Posterior vena cava (tissue), 2 donors: ENCODE measurements around the gene SLC1A4. TPM values are rescaled to one million over a fixed set of nuclear protein-coding genes. Genes with fewer than 3 reads are reported as not detected.

Experiments used
- DNase-seq: peaks from one replicate; pipeline ENCODE4 v3.0.0-alpha.2; 2020; ENCODE audit warnings: low spot score
- intact Hi-C, 2 donors: fragments of 100-400 bp; cut with DNase I; formaldehyde crosslinking; loops; one replicate each; pipeline versions ENCODE4 v1.14.1 to v1.14.2; 2022 to 2023
- total RNA-seq, 2 donors: library from RNA; stranded (reverse); fragmentation: NEBNext Ultra II Directional; extraction: Animal tissue kit (Norgen Biotek cat#: 25700); gene quantifications; one replicate each; pipeline ENCODE4 v1.2.1, GENCODE V29; 2021
- donor health status: DM: yes; HTN: yes; CAD: no.
- donor health status: DM: yes; HTN: yes; CAD: no.

The SLC1A4 gene
- total RNA-seq, 2 donors from 2014 or later: 13.9 to 16.4 TPM

DNA sequence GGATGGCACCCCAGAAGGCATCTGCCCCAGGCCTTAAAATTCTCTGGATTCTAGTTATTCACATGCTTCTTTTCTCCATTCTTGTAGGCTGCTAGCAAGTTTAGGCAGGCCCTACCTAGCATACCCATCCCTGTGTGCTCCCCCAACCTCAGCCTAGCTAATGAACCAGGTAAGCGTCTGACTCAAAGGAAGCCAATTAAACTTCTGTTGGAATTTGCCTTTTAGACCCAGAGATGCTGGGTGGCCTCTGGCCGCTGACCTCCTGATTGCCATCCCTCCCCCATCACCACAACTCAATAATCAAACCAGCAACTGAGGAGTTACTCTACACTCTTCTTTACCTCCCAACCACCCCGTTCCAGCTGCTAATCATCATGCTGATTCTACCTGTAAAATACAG is 48.0 kb downstream of the SLC1A4 start:
- intact Hi-C loops: no loop called here
- no peak for DNase-seq

DNA sequence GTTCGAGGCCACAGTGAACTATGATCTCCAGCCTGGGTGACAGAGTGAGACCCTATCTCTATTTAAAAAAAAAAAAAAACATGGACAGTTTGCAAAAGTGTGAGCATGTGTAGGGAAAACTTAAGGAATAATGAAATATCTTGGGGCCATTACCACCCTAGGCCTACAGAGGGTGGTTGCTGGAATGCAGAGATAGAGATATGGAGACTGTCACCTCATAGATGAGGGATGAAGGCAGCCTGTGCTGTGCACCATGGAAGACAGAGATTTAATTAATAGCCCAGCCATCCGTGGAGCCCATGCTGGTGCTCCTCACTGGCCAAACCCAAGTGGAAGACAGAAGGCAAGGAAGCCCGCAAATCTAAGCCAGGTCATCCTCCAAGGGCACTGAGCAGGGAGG is 50.4 kb downstream of the SLC1A4 start:
- DNase-seq: no peak

DNA sequence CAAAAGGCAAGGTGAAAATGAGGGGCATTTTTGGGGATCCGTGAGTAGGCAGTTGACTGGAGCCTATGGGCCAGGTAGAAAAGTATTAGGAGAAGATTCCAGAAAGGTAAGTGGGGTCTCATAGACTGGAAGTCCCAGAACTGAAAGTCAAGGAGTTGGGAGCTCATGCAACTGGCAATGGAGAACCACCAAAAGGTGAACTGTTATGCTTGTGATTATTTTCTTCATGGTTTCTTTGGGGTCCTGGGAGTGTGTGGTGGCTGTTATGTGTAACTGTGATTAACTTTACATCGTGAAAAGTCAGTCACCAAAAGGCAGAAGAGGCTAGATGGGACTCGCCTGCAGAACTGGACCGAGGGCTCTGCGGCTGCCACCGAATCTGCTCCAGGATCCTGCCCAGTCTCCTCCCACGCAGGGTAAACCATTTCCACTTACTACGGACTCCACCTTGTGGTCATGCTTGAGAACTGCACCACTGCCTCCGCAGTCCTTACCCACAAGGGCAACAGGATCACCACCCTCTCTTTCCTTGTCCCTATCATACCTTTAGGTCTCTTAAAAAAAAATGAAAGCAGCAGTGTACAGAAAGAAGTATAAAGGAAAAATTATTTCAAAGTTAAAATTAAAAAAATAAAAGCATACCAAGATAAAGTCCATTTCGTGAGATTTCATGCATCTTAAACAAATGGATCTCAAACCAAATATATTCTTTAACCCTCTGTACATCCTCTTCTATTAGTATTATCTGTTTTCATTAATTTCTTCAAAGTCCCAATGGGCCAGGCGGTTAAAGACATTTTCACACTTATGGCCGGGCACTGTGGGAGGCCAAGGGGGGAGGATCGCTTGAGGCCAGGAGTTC is 51.4 kb downstream of the SLC1A4 start:
- intact Hi-C loops: loop anchor here in 1 of 2 donors (2.0 kb wide), 1 partner anchor 124 kb away; no protein-coding TSS in a partner anchor
- peak; percentile 94 for DNase-seq

More for the DNA sequence above, 50.4 kb downstream of the SLC1A4 start:
- intact Hi-C loops: loop anchor here in 1 of 2 donors (2.0 kb wide), 1 partner anchor 123 kb away; no protein-coding TSS in a partner anchor

DNA sequence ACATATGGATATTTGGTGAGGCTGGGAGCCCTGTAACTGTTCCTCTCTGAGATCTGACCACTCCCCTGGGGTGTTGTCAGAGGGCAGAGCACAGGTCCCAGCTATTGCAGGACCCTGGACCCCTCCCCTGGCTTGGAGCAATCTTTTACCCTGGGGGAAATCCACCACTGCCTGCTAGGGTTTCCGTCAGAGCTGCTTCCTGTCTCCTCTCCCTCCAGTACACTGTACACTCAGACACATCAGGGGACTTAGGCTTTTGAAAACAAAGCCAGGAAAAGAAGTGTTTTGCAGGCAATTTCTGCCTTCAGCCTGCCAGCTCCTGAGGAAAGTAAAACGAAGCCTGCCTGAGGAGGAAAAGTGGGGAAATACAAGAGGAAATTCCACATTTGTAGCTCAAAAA is 53.8 kb downstream of the SLC1A4 start:
- intact Hi-C loops: no loop called here
- no peak for DNase-seq

DNA sequence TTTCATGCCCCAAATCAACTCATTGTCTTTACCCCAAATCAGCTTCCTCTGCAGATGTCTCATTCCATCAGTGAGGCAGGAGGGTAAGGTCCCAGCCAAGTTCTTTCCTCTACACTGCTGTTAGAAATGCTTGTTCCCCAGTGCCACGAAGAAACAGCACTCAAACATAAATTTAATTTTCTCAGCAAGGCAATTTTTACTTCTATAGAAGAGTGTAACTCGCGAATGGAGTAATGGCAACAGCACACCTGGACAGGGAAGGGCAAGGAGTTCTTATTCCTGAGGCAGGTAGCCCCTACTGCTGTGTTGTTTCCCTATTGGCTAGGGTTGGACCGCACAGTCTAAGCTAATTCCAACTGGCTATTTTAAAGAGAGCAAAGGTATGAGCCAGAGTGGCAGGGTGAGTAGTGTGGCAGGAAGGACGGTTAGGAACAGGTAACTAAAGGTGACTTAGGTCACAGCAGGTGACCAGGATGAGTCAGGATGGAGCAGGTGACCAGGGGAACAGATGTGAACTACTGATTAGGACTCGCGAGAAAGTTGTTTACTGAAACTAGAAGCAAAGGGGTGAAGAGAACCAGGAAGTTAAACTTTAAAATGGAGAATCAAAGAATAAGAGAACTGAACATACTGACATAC is 55.0 kb downstream of the SLC1A4 start:
- no peak for DNase-seq
- intact Hi-C loops: no loop called here

DNA sequence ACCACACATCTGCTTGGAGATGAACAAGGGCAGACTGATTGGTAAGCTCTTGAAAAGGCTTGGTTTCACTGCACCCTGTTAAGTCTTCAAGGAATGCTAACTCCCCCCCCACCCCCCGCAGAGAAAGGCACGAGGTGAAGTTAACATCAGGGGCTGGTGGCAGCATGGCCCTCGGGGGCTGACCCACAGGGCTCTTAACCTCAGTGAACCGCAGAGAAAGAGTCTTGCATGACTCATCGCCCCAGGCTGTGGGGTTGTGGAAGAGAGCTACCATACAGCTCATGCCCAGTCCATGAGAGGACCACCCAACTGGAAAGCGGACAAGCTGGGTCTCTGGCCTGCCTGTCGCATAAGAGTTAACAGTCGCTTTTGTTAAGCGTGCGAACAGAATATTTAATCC is 56.5 kb downstream of the SLC1A4 start:
- DNase-seq: no peak
- intact Hi-C loops: no loop called here

DNA sequence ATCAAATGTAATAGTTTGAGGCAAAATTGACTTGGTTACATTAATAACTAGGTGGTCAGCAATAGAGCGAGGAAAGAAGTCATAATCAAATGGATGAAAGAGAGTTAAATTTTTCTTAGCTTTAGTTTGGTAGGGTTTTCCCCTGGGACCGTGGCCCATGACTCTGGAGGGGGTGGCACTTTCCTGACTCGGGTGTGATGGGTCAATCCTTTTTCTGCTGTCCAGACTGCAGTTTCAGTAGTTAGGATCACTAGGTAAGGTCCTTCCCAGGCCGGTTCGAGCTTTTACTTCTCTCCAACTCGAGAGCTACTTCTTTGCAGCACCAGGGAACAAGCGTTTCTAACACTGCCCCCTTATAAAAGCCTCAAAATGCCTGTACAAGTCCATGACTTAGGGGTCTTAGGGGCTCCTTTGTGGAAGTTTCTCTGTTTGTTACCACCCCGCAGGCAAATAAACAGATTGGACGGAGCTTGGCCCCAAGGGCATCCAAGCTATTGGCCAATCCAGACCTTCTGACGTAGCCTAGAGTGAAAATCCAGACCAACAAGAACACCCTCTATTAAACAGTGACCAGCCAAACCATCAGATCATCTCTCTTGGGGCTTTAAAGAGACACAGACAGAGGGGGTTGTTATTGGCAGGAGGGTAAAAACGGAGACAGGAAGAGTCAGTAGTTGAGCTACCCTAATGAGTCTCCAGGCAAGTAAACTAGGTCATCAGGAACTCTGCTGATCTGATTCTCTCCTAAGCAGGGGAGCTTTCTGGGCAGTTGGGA is 57.6 kb downstream of the SLC1A4 start:
- intact Hi-C loops: no loop called here
- DNase-seq: no peak

DNA sequence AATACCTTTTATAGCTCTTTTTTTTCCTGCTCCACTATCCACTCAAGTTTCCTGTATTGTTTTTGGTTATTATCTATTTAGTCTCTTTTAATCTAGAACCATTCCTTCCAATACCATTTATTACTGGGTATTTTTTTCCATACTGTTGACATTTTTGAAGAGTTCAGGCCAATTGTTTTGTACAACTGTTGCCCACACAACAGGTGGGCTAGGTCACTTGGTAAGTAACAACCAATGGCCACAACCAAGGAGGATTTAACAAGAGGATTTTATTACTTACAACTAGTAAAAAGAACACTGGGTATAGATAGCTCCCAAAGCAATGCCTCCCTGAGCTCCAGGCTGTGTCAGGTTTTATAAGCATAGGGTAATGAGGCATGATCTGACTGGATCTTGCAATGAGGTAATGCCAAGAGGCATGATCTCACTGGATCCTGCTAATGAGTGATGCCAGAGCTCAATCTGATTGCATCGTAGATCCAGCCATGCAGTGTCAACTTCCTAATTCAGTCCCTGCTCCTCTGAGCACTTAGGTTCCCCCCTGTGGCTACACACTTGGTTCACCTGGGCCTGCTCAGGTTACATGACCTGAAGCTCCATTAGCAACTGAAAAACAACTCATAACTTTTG is 59.9 kb downstream of the SLC1A4 start:
- DNase-seq: no peak
- intact Hi-C loops: no loop called here

DNA sequence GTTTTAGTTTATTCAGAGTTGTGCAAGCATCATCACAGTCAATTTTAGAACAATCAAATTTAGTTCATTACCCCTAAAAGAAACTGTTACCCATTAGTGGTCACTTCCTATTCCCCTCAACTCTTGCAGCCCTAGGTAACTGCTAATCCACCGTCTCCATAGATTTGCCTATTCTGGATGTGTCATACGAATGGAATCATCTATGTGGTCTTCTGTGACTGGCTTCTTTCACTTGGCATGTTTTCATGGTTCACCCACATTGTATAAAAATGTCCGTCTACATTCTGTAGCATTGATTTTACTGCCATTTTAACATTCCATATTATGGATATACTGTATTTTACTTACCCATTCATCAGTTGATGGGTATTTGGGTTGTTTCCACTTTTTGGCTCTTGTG is 61.7 kb downstream of the SLC1A4 start:
- intact Hi-C loops: no loop called here
- no peak for DNase-seq

DNA sequence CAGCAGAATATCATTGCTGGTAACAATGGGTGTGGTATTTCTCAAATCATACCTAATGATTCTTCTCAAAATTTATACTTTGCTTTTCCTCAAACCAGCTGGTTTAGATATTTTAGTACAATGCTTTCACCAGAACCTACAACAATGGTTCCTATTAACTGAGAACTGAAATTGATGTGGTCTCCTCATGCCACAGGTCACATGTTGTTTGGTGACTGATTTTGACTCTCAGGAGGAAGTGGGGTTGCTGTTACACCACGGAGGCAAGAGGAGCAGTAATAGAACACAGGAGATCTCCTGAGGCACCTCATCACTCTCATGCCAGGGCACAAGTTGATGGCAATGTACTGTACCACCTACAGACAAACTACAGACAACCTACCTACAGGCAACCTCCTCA is 64.0 kb downstream of the SLC1A4 start:
- DNase-seq: no peak
- intact Hi-C loops: no loop called here

DNA sequence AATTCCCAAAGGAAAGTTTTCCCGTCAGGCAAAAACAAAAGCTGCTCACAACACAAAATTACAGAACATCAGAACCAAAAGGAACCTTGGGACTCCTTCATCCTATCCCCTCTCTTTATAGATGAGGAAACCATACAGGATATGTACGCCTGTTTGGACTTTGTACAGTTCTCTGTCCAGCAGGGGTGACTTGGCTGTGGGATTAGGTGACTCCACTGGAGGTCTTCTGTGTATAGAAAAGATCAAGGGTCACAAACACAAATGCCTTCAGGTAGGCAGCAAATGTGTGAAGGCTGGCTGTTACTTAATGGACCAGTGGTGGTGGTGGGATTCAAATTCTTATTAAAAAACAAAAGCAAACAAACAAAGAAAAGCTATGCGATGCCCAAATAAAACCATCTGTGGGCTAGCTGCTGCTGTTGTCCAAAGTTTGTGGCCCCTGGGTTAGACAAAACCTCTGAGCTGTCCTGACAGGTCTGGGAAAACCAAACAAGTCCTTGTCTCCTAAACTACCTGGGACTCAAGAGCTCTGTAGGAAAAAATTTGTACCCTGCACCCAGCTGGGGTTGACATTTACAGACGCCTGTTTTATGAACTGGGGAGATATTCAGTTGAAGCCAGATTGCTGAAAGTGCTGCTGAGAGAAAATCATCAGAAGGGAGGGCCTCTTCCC is 65.7 kb downstream of the SLC1A4 start:
- intact Hi-C loops: no loop called here
- no peak for DNase-seq

DNA sequence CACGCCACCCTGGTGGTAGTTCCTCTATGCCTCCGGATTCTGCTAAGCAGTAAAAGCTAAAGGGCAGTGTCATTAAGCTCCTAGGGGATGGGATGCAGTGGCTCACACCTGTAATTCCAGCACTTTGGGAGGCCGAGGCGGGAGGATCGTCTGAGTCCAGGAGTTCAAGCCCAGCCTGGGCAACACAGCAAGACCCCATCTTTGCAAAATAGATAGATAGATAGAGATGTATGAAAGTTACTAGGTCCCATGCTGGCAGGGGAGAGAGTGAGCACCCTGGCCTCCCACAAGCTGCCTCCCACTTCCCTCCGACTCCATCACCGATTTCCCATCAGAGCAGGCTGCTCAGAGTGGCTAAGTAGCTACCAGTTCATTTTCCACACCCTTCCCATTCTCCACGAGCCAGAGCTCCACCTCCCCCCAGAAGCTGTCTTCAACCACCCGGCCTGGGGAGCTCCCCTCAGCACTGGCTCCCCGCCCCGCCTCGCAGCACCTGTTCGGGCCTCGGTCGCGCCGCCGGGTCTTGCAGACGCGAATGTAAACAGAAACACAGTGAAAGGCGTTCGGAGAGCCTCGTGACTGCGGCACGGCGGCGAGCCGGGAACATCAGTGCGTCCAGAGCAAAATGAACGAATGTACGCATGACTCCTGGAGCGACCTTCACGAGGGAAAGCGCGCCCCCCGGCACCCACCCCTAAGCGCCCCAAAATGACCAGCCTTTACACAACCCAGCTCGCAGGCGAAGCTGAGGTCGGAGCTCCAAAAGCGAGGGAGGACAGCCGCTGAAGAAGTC is 66.4 kb downstream of the SLC1A4 start:
- intact Hi-C loops: no loop called here
- DNase-seq: no peak

DNA sequence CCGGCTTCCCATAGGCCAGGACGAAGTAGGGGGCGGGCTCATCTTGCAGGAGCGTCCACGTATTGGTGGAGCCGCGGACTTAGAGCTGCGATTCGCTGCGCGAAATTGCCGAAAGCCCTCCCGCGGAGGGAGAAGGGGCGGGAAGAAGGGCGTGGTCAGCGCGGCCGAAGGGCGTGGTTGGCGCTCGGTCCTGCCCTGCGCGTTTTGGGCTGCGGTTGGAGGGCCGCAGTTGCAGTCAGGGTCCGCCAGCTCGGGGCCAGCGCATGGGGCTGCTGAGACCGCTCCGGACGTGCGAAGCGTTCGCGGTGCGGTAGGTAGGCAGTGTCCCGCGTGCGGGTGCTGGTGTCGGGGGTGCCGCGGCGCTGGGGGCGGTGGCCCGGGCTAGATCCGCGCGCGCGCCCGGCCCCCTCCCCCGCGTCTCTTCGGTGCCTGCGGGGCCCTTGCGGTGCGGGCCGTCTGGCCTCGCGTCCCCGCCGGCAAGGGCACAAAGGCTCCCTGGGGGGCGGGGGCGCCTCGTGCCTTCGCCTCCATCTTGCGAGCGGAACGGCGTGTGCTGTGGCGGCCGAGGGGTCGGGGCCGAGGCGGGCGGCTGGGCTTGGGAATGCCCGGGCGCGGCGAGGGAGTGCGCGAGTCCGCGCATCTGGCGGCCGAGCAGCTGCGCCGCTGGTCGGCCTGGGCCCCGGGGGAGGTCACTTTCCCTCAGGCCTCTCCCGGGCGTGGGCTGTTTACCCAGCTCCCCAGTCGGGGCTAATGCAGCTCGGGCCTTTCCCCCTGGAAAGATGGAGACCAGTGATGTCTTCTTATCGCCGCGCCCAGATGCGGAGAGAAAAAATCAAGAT is 67.2 kb downstream of the SLC1A4 start, which contains the start of gene CEP68:
Gene CEP68 (plus strand): TSS at position 202 of the 839 bp plus-strand sequence. CDS start 13,029 bp downstream, outside the sequence.
- DNase-seq: peak; percentile 99
- intact Hi-C loops: no loop called here

DNA sequence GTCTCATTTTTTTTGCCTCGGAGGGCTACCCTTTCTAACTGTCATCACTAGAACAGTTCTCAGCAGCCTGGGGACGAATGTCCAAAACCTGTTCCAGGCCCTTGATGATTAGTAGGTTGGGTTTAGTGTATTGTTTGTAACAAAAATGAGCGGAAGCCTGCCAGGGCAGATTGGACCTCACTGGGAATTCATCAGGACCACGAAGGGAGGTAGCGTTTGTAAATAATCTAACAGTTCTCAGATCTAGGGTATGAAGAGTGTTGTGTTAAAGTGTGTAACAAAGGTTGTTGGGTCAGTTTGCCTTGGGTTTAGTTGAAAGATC is 67.8 kb downstream of the SLC1A4 start:
- intact Hi-C loops: no loop called here
- DNase-seq: no peak

DNA sequence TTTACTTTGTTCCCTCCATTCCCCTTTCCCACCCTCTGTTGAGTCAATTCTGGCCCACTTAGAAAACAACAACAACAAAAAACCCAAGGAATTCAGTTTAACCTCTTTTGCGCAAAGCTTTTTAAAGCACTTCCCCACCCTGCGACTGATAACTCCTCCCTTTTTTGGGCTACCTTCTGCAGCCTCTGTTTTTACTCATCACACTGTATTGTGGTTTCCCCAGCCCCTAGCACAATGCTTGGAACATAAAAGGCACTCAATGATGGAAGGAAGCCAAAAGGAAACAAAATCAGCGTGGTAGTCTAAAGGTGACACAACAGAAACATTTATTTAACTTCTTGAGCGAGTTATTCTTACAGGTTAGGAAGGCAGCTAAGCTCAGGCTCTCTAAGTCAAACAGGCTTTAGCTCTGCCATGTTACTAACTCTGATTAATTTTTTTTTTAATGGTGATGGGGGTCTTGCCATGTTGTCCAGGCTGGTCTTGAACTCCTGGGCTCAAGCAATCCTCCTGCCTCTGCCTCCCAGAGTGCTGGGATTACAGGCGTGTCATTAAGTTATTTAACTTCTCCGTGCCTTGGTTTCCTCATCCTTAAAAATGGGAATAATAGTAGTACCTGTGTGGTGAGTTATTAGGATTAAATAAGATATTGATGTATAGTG is 68.3 kb downstream of the SLC1A4 start:
- intact Hi-C loops: no loop called here
- no peak for DNase-seq

DNA sequence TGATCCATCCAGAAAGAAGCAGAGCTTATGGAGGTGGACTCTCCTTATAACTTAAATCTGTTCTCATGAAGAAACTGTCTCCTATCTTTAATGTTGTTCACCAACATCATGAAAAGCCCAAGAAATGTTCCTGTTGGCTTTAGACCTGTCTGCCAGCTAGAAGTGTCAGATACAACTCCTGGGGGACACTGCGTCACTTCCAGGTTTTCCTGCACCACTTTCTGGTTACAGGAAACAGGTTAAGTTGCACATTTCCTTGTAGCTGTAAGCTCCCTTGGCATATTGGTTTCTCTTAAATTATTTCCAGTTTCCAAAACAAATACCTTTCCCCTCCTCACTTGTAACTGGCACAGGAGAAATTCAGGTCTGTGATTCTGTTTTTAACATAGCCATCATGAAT is 69.9 kb downstream of the SLC1A4 start:
- DNase-seq: no peak
- intact Hi-C loops: no loop called here
